IMR-90 (cell line): ENCODE results near the gene SPTLC2.

Experiments used
- BHLHE40 ChIP-seq: fragments of 150-350 bp; IDR thresholded peaks from 2 replicates; pipeline ENCODE4 v1.6.1; 2016; ENCODE audit warnings: mild to moderate bottlenecking, low read depth, low read length
- MAFK ChIP-seq: IDR thresholded peaks from 2 replicates; pipeline ENCODE4 v1.6.1; 2012; ENCODE audit warnings: low read depth, low read length, improper control_type of control experiment
- MAZ ChIP-seq: IDR thresholded peaks from 2 replicates; pipeline ENCODE4 v1.6.1; 2012; ENCODE audit warnings: low read depth, mild to moderate bottlenecking, low read length, improper control_type of control experiment, moderate library complexity, borderline replicate concordance
- POLR2A ChIP-seq: IDR thresholded peaks from 2 replicates; pipeline ENCODE4 v1.6.1; 2012; ENCODE audit warnings: mild to moderate bottlenecking, low read depth, low read length
- RAD21 ChIP-seq: IDR thresholded peaks from 2 replicates; pipeline ENCODE4 v1.6.1; 2012; ENCODE audit warnings: low read length, improper control_type of control experiment
- RFX5 ChIP-seq: IDR thresholded peaks from 2 replicates; pipeline ENCODE4 v1.8.0; 2012; ENCODE audit warnings: low read depth, mild to moderate bottlenecking, low read length, moderate library complexity
- SMC3 ChIP-seq: fragments of 150-350 bp; IDR thresholded peaks from 2 replicates; pipeline ENCODE4 v1.6.1; 2016; ENCODE audit warnings: low read depth, mild to moderate bottlenecking, antibody characterized with exemption, low read length, moderate library complexity
- USF2 ChIP-seq: fragments of 150-350 bp; IDR thresholded peaks from 2 replicates; pipeline ENCODE4 v1.6.1; 2017; ENCODE audit warnings: mild to moderate bottlenecking, antibody characterized with exemption, low read length, low read depth
- TF ChIP-seq, protein P1 (sequence below): conservative IDR thresholded peaks from 2 replicates; pipeline ENCODE4 v1.5.1; 2012; ENCODE audit warnings: mild to moderate bottlenecking, low read depth, low read length, improper control_type of control experiment
- TF ChIP-seq, protein P2 (sequence below): fragments of 150-350 bp; IDR thresholded peaks from 2 replicates; pipeline ENCODE4 v1.6.1; 2016; ENCODE audit warnings: low read depth, mild to moderate bottlenecking, low read length, moderate library complexity, borderline replicate concordance

DNA sequence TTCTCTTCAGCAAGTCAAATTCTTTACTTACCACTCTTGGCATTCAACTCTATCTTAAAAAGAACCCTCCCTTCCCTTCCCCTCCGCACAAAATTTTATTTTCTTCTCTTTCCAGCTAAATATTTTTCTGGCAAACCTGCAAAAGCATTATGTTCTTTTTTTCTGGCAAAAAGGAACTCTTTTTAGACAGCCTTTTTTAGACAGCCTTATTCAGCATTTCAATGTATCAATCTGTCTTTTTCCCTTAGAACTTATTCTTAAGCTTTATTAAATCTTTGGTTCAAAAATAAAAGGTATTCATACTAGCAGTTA, 50.5 kb downstream of the SPTLC2 start:
- TF ChIP-seq, protein P1, sequence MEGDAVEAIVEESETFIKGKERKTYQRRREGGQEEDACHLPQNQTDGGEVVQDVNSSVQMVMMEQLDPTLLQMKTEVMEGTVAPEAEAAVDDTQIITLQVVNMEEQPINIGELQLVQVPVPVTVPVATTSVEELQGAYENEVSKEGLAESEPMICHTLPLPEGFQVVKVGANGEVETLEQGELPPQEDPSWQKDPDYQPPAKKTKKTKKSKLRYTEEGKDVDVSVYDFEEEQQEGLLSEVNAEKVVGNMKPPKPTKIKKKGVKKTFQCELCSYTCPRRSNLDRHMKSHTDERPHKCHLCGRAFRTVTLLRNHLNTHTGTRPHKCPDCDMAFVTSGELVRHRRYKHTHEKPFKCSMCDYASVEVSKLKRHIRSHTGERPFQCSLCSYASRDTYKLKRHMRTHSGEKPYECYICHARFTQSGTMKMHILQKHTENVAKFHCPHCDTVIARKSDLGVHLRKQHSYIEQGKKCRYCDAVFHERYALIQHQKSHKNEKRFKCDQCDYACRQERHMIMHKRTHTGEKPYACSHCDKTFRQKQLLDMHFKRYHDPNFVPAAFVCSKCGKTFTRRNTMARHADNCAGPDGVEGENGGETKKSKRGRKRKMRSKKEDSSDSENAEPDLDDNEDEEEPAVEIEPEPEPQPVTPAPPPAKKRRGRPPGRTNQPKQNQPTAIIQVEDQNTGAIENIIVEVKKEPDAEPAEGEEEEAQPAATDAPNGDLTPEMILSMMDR, result no peak
- TF ChIP-seq POLR2A, result no peak
- TF ChIP-seq RAD21, result no peak
- TF ChIP-seq MAZ, result no peak
- TF ChIP-seq, protein P2, sequence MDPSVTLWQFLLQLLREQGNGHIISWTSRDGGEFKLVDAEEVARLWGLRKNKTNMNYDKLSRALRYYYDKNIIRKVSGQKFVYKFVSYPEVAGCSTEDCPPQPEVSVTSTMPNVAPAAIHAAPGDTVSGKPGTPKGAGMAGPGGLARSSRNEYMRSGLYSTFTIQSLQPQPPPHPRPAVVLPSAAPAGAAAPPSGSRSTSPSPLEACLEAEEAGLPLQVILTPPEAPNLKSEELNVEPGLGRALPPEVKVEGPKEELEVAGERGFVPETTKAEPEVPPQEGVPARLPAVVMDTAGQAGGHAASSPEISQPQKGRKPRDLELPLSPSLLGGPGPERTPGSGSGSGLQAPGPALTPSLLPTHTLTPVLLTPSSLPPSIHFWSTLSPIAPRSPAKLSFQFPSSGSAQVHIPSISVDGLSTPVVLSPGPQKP, result no peak
- no peak for TF ChIP-seq BHLHE40
- TF ChIP-seq USF2, result no peak
- TF ChIP-seq RFX5, result no peak
- no peak for TF ChIP-seq SMC3
- no peak for TF ChIP-seq MAFK
